HEK293 (cell line): ENCODE measurements around the gene TIMM50.

ENCODE experiments used
- CTCF ChIA-PET: fragments of 350-600 bp; formaldehyde crosslinking; extraction: SDS; loops from one replicate; lab custom pipeline; 2021; ENCODE audit warnings: antibody characterized with exemption; lab: Yijun Ruan, JAX
- POLR2A ChIA-PET: fragments of 300-600 bp; formaldehyde crosslinking; extraction: SDS; loops from one replicate; lab custom pipeline; 2020; ENCODE audit warnings: antibody characterized with exemption, inconsistent platforms; lab: Yijun Ruan, JAX
- H3K27ac ChIP-seq: fragments of 200-500 bp; sonication (Bioruptor generic); 2 replicates; pipeline ENCODE4 v1.5.1; 2014; ENCODE audit warnings: low read depth, low read length, control low read depth, inconsistent platforms; ENCODE audit errors: extremely low read depth
- H3K36me3 ChIP-seq, 2 experiments: fragments of 200-500 bp in 1 of 2; sonication (Bioruptor generic) in 1 of 2; 1 replicate in 1 of 2; 2 replicates in 1 of 2; pipeline ENCODE4 v1.5.1; 2014 to 2017; ENCODE audit warnings: inconsistent platforms in 2 of 2, low read length in 2 of 2; ENCODE audit not compliant: control insufficient read depth in 2 of 2, insufficient read depth in 1 of 2
- H3K4me1 ChIP-seq: fragments of 200-500 bp; sonication (Bioruptor generic); 2 replicates; pipeline ENCODE4 v1.5.1; 2014; ENCODE audit warnings: mild to moderate bottlenecking, low read length, inconsistent platforms; ENCODE audit not compliant: control insufficient read depth, insufficient read depth
- H3K4me3 ChIP-seq: 2 replicates; pipeline ENCODE4 v1.5.1; 2011; ENCODE audit warnings: low read depth, mild to moderate bottlenecking, control low read depth, low read length, moderate library complexity
- H3K9me3 ChIP-seq: fragments of 200-500 bp; sonication (Bioruptor generic); 2 replicates; pipeline ENCODE4 v1.5.1; 2014; ENCODE audit warnings: low read depth, low read length, inconsistent platforms; ENCODE audit not compliant: control insufficient read depth, insufficient read depth
- EGR2 ChIP-seq: fragments of 450-650 bp; formaldehyde crosslinking; IDR thresholded peaks from 2 replicates; pipeline ENCODE4 v1.5.1; 2016; ENCODE audit warnings: low read depth, missing biosample characterization, missing genetic modification characterization
- KLF1 ChIP-seq: fragments of 450-650 bp; formaldehyde crosslinking; IDR thresholded peaks from 2 replicates; pipeline ENCODE4 v1.5.1; 2016; ENCODE audit warnings: missing biosample characterization, missing genetic modification characterization
- PRDM1 ChIP-seq: fragments of 450-650 bp; formaldehyde crosslinking; IDR thresholded peaks from 2 replicates; pipeline ENCODE4; 2016; ENCODE audit warnings: missing biosample characterization, missing genetic modification characterization
- ZBTB20 ChIP-seq: fragments of 450-650 bp; formaldehyde crosslinking; IDR thresholded peaks from 2 replicates; pipeline ENCODE4 v1.5.1; 2016; ENCODE audit warnings: missing biosample characterization, missing genetic modification characterization
- ZBTB21 ChIP-seq: fragments of 450-650 bp; formaldehyde crosslinking; IDR thresholded peaks from 2 replicates; pipeline ENCODE4 v1.5.1; 2017; ENCODE audit warnings: missing biosample characterization, missing genetic modification characterization
- ZBTB48 ChIP-seq: fragments of 450-650 bp; formaldehyde crosslinking; IDR thresholded peaks from 2 replicates; pipeline ENCODE4 v1.5.1; 2016; ENCODE audit warnings: missing biosample characterization, missing genetic modification characterization
- ZFP69B ChIP-seq: fragments of 450-650 bp; formaldehyde crosslinking; IDR thresholded peaks from 2 replicates; pipeline ENCODE4 v1.5.1; 2016; ENCODE audit warnings: missing biosample characterization, missing genetic modification characterization
- ZNF354C ChIP-seq: fragments of 450-650 bp; formaldehyde crosslinking; IDR thresholded peaks from 2 replicates; pipeline ENCODE4 v1.5.1; 2016; ENCODE audit warnings: missing biosample characterization, missing genetic modification characterization, low read depth, borderline replicate concordance
- ZNF366 ChIP-seq: fragments of 450-650 bp; formaldehyde crosslinking; conservative IDR thresholded peaks from 2 replicates; pipeline ENCODE4 v1.5.1; 2016; ENCODE audit warnings: missing biosample characterization, missing genetic modification characterization
- ZNF529 ChIP-seq: fragments of 450-650 bp; formaldehyde crosslinking; IDR thresholded peaks from 2 replicates; pipeline ENCODE4 v1.5.1; 2017; ENCODE audit warnings: missing genetic modification characterization, missing biosample characterization; ENCODE audit not compliant: insufficient replicate concordance
- ZNF530 ChIP-seq: fragments of 450-650 bp; formaldehyde crosslinking; IDR thresholded peaks from 2 replicates; pipeline ENCODE4 v1.5.1; 2016; ENCODE audit warnings: low read depth, missing biosample characterization, missing genetic modification characterization
- ZNF600 ChIP-seq: fragments of 450-650 bp; formaldehyde crosslinking; IDR thresholded peaks from 2 replicates; pipeline ENCODE4 v1.5.1; 2016; ENCODE audit warnings: missing biosample characterization, missing genetic modification characterization
- ZNF629 ChIP-seq: fragments of 450-650 bp; formaldehyde crosslinking; IDR thresholded peaks from 2 replicates; pipeline ENCODE4 v1.5.1; 2017; ENCODE audit warnings: missing biosample characterization, missing genetic modification characterization
- ZNF658 ChIP-seq: fragments of 450-650 bp; formaldehyde crosslinking; IDR thresholded peaks from 2 replicates; pipeline ENCODE4; 2016; ENCODE audit warnings: missing biosample characterization, missing genetic modification characterization
- ZNF664 ChIP-seq: fragments of 450-650 bp; formaldehyde crosslinking; IDR thresholded peaks from 2 replicates; pipeline ENCODE4 v1.5.1; 2016; ENCODE audit warnings: missing biosample characterization, missing genetic modification characterization
- TF ChIP-seq, protein P1 (sequence below): fragments of 450-650 bp; formaldehyde crosslinking; IDR thresholded peaks from 2 replicates; pipeline ENCODE4 v1.5.1; 2016; ENCODE audit warnings: missing biosample characterization, missing genetic modification characterization
- TF ChIP-seq, protein P2 (sequence below): fragments of 450-650 bp; formaldehyde crosslinking; IDR thresholded peaks from 2 replicates; pipeline ENCODE4 v1.5.1; 2016; ENCODE audit warnings: missing biosample characterization, missing genetic modification characterization, low read depth
- TF ChIP-seq, protein P3 (sequence below): fragments of 450-650 bp; formaldehyde crosslinking; IDR thresholded peaks from 2 replicates; pipeline ENCODE4 v1.5.1; 2016; ENCODE audit warnings: missing biosample characterization, missing genetic modification characterization

The TIMM50 gene

DNA sequence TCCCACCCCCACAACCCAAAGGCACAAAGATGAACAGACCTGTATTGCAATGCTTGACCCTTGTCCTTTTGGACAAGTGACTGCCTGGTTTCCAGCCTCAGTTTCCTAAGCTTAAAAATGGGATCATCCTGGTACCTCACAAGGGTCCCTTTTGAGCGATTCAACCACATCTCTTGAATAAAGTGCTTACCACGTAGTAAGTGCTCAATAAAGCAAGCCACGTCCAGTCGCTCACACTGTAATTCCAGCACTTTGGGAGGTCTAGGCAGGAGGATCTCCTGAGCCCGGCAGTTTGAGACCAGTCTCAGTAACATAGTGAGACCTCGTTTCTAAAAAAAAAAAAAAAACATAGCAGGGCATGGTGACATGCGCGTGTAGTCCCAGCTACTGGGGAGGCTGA, 19.3 kb downstream of the TIMM50 start:
- ChIA-PET POLR2A (interaction anchor here (1.1 to 3.0 kb wide), 5 partner anchors 10 to 64 kb away, joined by 3 to 29 read pairs (median 6); partner anchors contain the start of genes RPS16, SUPT5H and TIMM50), CTCF (interaction anchor here (0.8 to 4.9 kb wide), 10 partner anchors 10 to 60 kb away, joined by 3 to 59 read pairs (median 5); partner anchors contain the start of genes EID2 and EID2B)
- H3K4me3 ChIP-seq, result no peak overlapping the region
- H3K9me3 ChIP-seq, result no peaks in the 10 kb centered on the region
- no peak for TF ChIP-seq ZNF530 (tag by site-specific recombination)
- peak; percentile 99 for TF ChIP-seq ZNF664 (tag by site-specific recombination)
- TF ChIP-seq ZNF354C (tag by site-specific recombination), result no peak
- H3K36me3 ChIP-seq, result no peaks in the 10 kb centered on the region; a peak in 1 of 3 replicates
- H3K4me1 ChIP-seq, result peaks cover 16% of the 10 kb centered on the region
- no peak overlapping the region for H3K27ac ChIP-seq

DNA sequence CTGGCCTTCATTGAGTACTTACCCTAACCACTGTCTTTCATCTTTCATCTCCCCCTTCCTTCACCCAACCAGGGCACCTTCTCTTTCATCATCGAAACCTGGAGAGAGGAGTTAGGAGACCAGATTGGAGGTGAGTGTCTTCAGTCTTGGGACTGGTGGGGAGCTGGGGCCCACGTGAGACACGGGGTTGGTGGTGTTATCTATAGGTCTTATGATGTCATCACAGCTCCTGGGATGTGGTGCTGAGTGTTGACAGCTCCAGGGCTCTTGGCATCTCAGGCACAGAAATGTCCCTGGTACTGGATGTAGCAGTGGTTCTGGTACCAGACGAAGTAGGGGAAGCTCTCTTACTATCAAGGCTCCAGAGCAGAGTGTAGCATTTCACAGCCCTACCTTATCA, 19.9 kb downstream of the TIMM50 start:
- TF ChIP-seq ZBTB48 (0 out of 2 replicates have a peak, but pooled peaks have one; percentile 10), ZBTB21 (tag by site-specific recombination) (peak; percentile 67; the same call in 1 of the 2 replicates), EGR2 (tag by site-specific recombination) (no peak), KLF1 (no peak), ZNF629 (tag by site-specific recombination) (peak; percentile 81), PRDM1 (0 out of 2 replicates have a peak, but pooled peaks have one; percentile 20), ZFP69B (tag by site-specific recombination) (peak; percentile 87), ZBTB20 (tag by site-specific recombination) (no peak), ZNF529 (no peak), ZNF600 (tag by site-specific recombination) (peak; percentile 35; the same call in 1 of the 2 replicates), ZNF658 (tag by site-specific recombination) (no peak), ZNF366 (tag by site-specific recombination) (peak; percentile 23; the same call in 1 of the 2 replicates)
- TF ChIP-seq, protein P1, sequence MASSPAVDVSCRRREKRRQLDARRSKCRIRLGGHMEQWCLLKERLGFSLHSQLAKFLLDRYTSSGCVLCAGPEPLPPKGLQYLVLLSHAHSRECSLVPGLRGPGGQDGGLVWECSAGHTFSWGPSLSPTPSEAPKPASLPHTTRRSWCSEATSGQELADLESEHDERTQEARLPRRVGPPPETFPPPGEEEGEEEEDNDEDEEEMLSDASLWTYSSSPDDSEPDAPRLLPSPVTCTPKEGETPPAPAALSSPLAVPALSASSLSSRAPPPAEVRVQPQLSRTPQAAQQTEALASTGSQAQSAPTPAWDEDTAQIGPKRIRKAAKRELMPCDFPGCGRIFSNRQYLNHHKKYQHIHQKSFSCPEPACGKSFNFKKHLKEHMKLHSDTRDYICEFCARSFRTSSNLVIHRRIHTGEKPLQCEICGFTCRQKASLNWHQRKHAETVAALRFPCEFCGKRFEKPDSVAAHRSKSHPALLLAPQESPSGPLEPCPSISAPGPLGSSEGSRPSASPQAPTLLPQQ (tag by site-specific recombination), result peak; percentile 93
- TF ChIP-seq, protein P2, sequence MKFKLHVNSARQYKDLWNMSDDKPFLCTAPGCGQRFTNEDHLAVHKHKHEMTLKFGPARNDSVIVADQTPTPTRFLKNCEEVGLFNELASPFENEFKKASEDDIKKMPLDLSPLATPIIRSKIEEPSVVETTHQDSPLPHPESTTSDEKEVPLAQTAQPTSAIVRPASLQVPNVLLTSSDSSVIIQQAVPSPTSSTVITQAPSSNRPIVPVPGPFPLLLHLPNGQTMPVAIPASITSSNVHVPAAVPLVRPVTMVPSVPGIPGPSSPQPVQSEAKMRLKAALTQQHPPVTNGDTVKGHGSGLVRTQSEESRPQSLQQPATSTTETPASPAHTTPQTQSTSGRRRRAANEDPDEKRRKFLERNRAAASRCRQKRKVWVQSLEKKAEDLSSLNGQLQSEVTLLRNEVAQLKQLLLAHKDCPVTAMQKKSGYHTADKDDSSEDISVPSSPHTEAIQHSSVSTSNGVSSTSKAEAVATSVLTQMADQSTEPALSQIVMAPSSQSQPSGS (tag by site-specific recombination), result peak; percentile 84
- TF ChIP-seq, protein P3, sequence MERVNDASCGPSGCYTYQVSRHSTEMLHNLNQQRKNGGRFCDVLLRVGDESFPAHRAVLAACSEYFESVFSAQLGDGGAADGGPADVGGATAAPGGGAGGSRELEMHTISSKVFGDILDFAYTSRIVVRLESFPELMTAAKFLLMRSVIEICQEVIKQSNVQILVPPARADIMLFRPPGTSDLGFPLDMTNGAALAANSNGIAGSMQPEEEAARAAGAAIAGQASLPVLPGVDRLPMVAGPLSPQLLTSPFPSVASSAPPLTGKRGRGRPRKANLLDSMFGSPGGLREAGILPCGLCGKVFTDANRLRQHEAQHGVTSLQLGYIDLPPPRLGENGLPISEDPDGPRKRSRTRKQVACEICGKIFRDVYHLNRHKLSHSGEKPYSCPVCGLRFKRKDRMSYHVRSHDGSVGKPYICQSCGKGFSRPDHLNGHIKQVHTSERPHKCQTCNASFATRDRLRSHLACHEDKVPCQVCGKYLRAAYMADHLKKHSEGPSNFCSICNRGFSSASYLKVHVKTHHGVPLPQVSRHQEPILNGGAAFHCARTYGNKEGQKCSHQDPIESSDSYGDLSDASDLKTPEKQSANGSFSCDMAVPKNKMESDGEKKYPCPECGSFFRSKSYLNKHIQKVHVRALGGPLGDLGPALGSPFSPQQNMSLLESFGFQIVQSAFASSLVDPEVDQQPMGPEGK (tag by site-specific recombination), result 0 out of 2 replicates have a peak, but pooled peaks have one; percentile 21
- Histone ChIP-seq H3K9me3 (no peaks in the 10 kb centered on the region), H3K27ac (no peak overlapping the region), H3K4me3 (no peak overlapping the region), H3K4me1 (peaks cover 16% of the 10 kb centered on the region), H3K36me3 (no peaks in the 10 kb centered on the region; a peak in 1 of 3 replicates)
- POLR2A ChIA-PET, result interaction anchor here (0.6 to 1.5 kb wide), 7 partner anchors 9 to 69 kb away, joined by 3 to 9 read pairs (median 5); partner anchors contain the start of genes RPS16, SUPT5H and TIMM50
- CTCF ChIA-PET, result interaction anchor here (0.5 to 4.9 kb wide), 10 partner anchors 8 to 1256 kb away, joined by 3 to 59 read pairs (median 4); partner anchors contain the start of genes EID2, EID2B and SELENOV
